ENCODE results near the gene ZSWIM8.
"Not testable (repeated sequence)": the region's sequence is repeated elsewhere in the genome, so short reads cannot be mapped to it uniquely, and the experiment has no call there.

Gene ZSWIM8

GRCh38 chr10:73814896-73815718 is 29.7 kb downstream of the ZSWIM8 start:
- no peak for DNase-seq

GRCh38 chr10:73815719-73816030 is 30.3 kb downstream of the ZSWIM8 start:
- DNase-seq = no peak

GRCh38 chr10:73816917-73817729 is 31.7 kb downstream of the ZSWIM8 start:
- no peak for DNase-seq

- no peak for DNase-seq
Measured at GRCh38 chr10:73817826-73818225, 32.4 kb downstream of the ZSWIM8 start.

GRCh38 chr10:73818402-73818801 is 33.0 kb downstream of the ZSWIM8 start:
- DNase-seq = no peak

- DNase-seq = no peak
Measured at GRCh38 chr10:73819081-73819480, 33.7 kb downstream of the ZSWIM8 start.

GRCh38 chr10:73819513-73820093 is 34.2 kb downstream of the ZSWIM8 start:
- no peak for DNase-seq

GRCh38 chr10:73823391-73823790 is 38.0 kb downstream of the ZSWIM8 start:
- no peak for DNase-seq

- DNase-seq = no peak
Measured at GRCh38 chr10:73824146-73824725, 38.8 kb downstream of the ZSWIM8 start.

- DNase-seq = no peak
Measured at GRCh38 chr10:73827346-73828089, 42.1 kb downstream of the ZSWIM8 start.

- no peak for DNase-seq
Measured at GRCh38 chr10:73828161-73828560, 42.8 kb downstream of the ZSWIM8 start.

GRCh38 chr10:73829090-73829489 is 43.7 kb downstream of the ZSWIM8 start:
- not testable (repeated sequence) for DNase-seq

GRCh38 chr10:73836427-73836980 is 51.1 kb downstream of the ZSWIM8 start:
- no peak for DNase-seq

- no peak for DNase-seq
Measured at GRCh38 chr10:73837072-73837471, 51.7 kb downstream of the ZSWIM8 start.

GRCh38 chr10:73838008-73838567 is 52.7 kb downstream of the ZSWIM8 start:
- no peak for DNase-seq

GRCh38 chr10:73838827-73839226 is 53.4 kb downstream of the ZSWIM8 start:
- DNase-seq = no peak

- no peak for DNase-seq
Measured at GRCh38 chr10:73839276-73839966, 54.0 kb downstream of the ZSWIM8 start.

- DNase-seq = no peak
Measured at GRCh38 chr10:73840056-73840402, 54.6 kb downstream of the ZSWIM8 start.

GRCh38 chr10:73840403-73841060 is 55.1 kb downstream of the ZSWIM8 start:
- no peak for DNase-seq

- no peak for DNase-seq
Measured at GRCh38 chr10:73841061-73841421, 55.6 kb downstream of the ZSWIM8 start.
